Muscle layer of duodenum (tissue), 2 donors: ENCODE results near the gene TNFSF13.

Source experiments
- H3K27ac ChIP-seq: one replicate; pipeline ENCODE4 v1.7.0; 2013; ENCODE audit warnings: mild to moderate bottlenecking, low read length
- H3K27me3 ChIP-seq: one replicate; pipeline ENCODE4 v1.7.0; 2013; ENCODE audit warnings: low read depth, mild to moderate bottlenecking, control low read depth, low read length
- H3K36me3 ChIP-seq, 2 donors: one replicate each; pipeline ENCODE4 v1.7.0; 2013; ENCODE audit warnings: low read length in 2 of 2, control low read depth in 1 of 2, mild to moderate bottlenecking in 1 of 2; ENCODE audit not compliant: insufficient read depth in 2 of 2, control insufficient read depth in 1 of 2
- H3K4me1 ChIP-seq, 2 donors: one replicate each; pipeline ENCODE4 v1.7.0; 2013; ENCODE audit warnings: low read length in 2 of 2, mild to moderate bottlenecking in 2 of 2, control low read depth in 1 of 2, moderate library complexity in 1 of 2; ENCODE audit not compliant: insufficient read depth in 2 of 2, control insufficient read depth in 1 of 2
- H3K4me3 ChIP-seq, 2 donors: one replicate each; pipeline ENCODE4 v1.7.0; 2013; ENCODE audit warnings: low read length in 2 of 2, low read depth in 1 of 2, mild to moderate bottlenecking in 1 of 2
- H3K9me3 ChIP-seq, 2 donors: one replicate each; pipeline ENCODE4 v1.7.0; 2013; ENCODE audit warnings: low read length in 2 of 2, control low read depth in 1 of 2, mild to moderate bottlenecking in 1 of 2; ENCODE audit not compliant: control insufficient read depth in 1 of 2
- donor health status: healthy.

The TNFSF13 gene

GRCh38 chr17:7530023-7530900 is 28.3 kb upstream of the TNFSF13 start:
- no peak overlapping the region for H3K27ac ChIP-seq
- no peaks in the 10 kb centered on the region for H3K27me3 ChIP-seq
- H3K36me3 ChIP-seq: no peaks in the 10 kb centered on the region
- peaks cover 0 to 6% of the 10 kb centered on the region in 2 donors for H3K9me3 ChIP-seq
- no peaks in the 10 kb centered on the region for H3K4me1 ChIP-seq
- no peak overlapping the region for H3K4me3 ChIP-seq

DNA sequence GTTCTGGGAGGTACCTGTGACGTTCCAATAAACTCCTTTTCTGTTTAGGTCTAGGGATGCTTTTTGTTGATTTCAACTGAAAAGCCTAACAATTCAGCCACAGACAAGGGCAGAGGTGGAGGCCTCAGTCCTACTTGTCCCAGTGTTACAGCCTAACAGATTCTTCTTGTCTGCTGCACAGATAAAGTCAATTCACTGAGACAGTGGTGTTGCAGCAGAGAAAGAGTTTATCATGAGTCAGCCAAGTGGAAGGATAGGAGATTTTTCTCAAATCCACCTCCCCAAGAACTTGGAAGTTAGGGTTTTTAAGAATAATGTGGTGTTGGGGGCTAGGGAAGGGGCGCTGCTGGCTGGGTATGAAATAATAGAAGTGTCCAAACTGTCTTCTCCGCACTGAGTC is 20.5 kb upstream of the TNFSF13 start:
- H3K36me3 ChIP-seq: no peaks in the 10 kb centered on the region
- H3K4me3 ChIP-seq: no peak overlapping the region
- no peaks in the 10 kb centered on the region for H3K27me3 ChIP-seq
- peaks cover 7 to 11% of the 10 kb centered on the region in 2 donors for H3K9me3 ChIP-seq
- no peak overlapping the region for H3K27ac ChIP-seq
- H3K4me1 ChIP-seq: no peaks in the 10 kb centered on the region

DNA sequence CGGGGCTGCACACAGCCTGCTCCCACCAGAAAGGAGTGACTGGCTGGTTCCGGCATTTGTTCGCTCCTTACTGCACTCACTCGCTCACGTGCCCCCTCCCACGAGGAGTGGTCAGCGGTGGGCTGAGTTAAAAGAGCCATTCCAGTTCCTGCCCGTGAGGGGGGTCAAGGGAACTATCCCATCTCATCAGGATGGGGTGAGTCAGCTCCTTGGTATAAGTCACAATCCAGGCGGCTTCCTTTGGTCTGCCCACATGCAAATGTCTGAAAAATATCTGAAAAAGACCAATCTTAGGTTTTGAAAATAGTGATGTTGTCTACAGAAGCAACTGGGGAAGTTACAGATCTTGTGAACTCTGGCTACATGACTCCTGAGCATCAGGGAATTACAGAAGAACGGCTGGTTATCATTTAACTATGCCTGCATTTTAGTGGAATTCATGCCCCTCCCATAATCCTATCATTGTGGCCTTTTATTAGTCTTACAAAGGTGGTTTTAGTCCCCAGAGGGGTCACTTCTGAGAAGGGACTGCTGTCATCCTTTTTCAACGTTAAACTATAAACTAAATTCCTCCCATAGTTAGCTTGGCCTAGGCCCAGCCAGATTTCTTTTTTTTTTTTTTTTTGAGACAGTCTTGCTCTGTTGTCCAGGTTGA is 19.5 kb upstream of the TNFSF13 start:
- Histone ChIP-seq H3K9me3 (peaks cover 7 to 11% of the 10 kb centered on the region in 2 donors), H3K4me3 (no peak overlapping the region), H3K4me1 (no peaks in the 10 kb centered on the region), H3K27me3 (no peaks in the 10 kb centered on the region), H3K27ac (no peak overlapping the region), H3K36me3 (no peaks in the 10 kb centered on the region)

DNA sequence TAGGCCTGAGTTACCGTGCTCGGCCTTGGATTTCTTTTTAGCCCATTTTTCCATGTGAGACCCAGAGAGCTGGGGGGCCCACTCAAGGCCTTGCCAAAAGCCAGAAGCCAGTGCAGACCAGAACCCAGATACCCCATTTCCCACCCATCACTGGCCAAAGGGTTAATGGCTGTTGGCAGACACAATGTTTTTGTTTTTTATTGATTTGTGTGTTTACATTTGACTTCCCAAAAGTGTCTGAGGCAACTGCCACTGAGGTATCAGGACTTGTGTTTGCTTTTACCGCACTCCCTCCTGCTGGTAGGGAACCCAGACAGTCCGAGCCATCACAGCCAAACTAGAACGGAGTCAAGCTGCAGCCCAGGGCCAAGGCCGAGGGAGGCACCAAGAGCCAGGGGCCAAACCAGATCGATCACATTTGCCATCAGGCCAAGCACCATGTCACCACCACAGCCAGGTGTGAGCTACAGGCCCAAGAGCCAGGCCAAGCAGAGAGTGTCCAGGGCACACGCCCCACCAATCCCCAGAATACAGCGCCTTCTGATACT is 17.4 kb upstream of the TNFSF13 start:
- H3K27me3 ChIP-seq: no peaks in the 10 kb centered on the region
- H3K27ac ChIP-seq: no peak overlapping the region
- H3K4me3 ChIP-seq: no peak overlapping the region
- H3K36me3 ChIP-seq: no peaks in the 10 kb centered on the region
- no peaks in the 10 kb centered on the region for H3K4me1 ChIP-seq
- peaks cover 7 to 11% of the 10 kb centered on the region in 2 donors for H3K9me3 ChIP-seq

GRCh38 chr17:7544911-7545310 is 13.6 kb upstream of the TNFSF13 start:
- Histone ChIP-seq H3K4me1 (peaks cover 0 to 12% of the 10 kb centered on the region in 2 donors), H3K27ac (no peak overlapping the region), H3K9me3 (no peaks in the 10 kb centered on the region), H3K4me3 (no peak overlapping the region), H3K36me3 (no peaks in the 10 kb centered on the region), H3K27me3 (no peaks in the 10 kb centered on the region)

DNA sequence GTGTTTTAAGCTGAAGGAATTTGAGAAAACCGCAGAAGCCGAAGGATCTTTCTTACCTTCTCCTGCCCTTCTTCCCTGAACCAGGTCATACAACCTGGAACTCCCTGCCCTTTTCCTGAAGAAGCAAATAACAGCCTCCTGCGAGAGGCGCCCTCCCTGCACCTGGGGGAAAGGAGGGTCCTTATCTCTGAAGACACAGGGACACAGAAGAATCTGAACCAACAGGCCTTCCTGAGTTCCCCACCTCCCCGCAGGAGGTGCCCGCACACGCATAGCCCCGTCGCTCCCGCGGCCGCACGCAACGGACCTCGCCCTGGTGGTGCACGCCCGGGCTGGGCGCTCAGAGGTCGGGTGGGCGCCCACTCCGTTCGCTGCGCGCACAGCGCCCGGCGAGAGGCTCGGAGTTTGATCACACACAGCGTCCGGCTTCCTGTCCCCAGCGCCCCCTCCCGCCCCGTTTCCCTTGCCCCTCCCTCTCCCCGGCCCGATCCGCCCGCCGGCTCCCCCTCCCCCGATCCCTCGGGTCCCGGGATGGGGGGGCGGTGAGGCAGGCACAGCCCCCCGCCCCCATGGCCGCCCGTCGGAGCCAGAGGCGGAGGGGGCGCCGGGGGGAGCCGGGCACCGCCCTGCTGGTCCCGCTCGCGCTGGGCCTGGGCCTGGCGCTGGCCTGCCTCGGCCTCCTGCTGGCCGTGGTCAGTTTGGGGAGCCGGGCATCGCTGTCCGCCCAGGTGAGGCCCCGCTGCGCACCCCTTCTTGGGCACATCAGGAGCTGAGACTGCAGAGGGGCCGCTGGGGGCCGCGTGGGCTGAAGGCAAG is 9.8 kb upstream of the TNFSF13 start, which contains the start of gene TNFSF12:
TNFSF12 (plus strand) TSS at position 474 of the 816 bp plus-strand sequence; CDS start at position 570, 96 bp downstream.
- peaks cover 0 to 15% of the 10 kb centered on the region in 2 donors for H3K36me3 ChIP-seq
- peak within 1 kb of the TSS; percentile 87 to 91 for H3K4me3 ChIP-seq
- H3K27ac ChIP-seq: peak within 1 kb of the TSS; percentile 77
- H3K4me1 ChIP-seq: peaks cover 0 to 16% of the 10 kb centered on the region in 2 donors
- H3K9me3 ChIP-seq: no peaks in the 10 kb centered on the region
- no peaks in the 10 kb centered on the region for H3K27me3 ChIP-seq

DNA sequence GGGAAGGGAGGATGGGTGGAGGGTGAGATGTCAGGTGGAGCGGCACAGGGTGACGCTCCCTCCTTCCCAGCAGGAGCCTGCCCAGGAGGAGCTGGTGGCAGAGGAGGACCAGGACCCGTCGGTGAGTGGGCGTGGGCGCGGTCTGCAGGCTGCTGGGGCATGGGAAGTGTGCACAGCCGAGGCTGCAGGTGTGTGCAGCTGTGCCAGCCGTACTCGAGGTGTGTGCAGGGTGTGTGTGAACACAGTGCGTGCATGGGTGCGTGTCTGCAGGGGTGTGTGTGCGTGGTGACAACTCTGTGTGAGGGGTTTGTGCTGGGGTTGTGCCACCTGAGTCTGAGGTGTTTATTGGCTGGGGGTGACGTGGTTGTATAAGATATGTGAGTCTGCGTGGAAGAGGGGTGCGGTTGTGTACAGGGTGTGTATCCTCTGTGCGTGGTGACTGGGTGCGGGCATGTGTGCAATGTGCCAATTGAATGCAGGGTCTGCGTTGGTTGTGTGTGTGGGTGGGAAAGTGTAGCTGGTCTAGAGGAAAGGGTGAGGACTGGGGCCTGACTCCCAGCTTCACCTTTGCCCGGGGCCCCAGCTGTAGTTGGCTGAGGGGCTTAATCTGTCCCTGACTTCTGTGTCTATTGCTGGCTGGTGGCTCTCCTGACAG is 9.0 kb upstream of the TNFSF13 start:
- peaks cover 0 to 16% of the 10 kb centered on the region in 2 donors for H3K4me1 ChIP-seq
- H3K27me3 ChIP-seq: no peaks in the 10 kb centered on the region
- H3K9me3 ChIP-seq: no peaks in the 10 kb centered on the region
- peak overlapping the region; percentile 64 to 91 for H3K4me3 ChIP-seq
- H3K36me3 ChIP-seq: peaks cover 0 to 18% of the 10 kb centered on the region in 2 donors
- H3K27ac ChIP-seq: peak overlapping the region; percentile 77

DNA sequence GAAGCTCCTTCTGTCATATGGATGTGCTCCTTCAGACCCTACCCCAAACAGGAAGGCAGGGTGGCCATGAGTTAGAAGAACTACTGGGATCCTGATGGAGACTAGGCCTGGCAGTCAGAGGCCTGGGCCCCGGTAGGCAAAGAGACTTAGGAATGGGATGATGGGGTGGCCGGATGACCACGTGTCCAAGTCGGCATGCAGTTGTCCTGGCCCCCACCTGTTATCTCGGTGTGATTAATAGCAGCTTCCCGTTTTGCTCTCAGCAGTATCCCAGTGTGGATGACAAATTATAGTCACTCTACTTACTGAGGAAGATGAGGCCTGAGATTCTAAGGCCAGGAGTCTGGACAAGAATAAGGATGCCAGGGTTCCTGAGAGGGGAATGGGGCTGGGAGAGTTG is 8.2 kb upstream of the TNFSF13 start:
- Histone ChIP-seq H3K9me3 (no peaks in the 10 kb centered on the region), H3K4me3 (peak overlapping the region in 1 of 2 donors; percentile 91), H3K27me3 (no peaks in the 10 kb centered on the region), H3K4me1 (peaks cover 0 to 16% of the 10 kb centered on the region in 2 donors), H3K36me3 (peaks cover 0 to 18% of the 10 kb centered on the region in 2 donors), H3K27ac (peak overlapping the region; percentile 77)

DNA sequence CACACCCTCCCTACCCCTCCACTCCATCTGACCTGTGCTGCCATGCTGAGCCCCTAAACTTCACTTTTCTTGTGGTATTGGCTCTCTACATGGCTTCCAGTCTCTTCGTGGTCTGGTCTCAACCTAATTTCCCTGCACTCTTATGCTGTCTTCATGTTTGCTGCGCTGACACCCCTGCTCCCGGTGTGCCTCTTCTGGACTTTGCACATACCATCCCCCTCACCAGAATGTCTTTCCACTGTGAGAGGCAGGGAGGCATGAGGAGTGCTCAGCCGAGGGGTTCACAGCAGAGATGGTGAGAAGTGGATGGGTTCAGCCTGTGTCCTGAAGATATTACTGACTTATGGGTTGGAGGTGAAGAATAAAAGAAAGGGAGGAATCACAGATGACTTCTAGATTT is 7.2 kb upstream of the TNFSF13 start:
- no peak overlapping the region for H3K27ac ChIP-seq

DNA sequence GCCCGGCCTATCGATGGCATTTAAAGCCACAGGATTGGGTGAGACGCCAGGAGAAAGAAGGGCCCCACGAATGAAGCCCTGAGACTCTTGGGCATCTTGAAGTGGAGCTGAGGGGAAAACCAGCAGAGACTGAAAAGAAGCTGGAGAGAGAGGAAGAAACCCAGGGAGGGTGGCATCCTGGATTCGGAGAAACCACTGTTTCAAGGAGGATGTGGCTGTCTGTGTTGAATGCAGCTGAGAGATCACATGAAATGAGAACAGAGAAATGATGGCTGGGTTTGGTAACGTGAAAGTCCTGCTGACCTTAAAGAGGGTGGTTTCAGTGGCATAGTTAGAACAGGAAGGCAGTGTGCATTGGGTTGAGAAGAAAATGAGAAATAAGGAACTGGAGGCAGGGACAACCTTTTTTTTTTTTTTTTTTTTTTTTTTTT is 5.9 kb upstream of the TNFSF13 start:
- H3K27ac ChIP-seq: no peak overlapping the region
- H3K27me3 ChIP-seq: no peaks in the 10 kb centered on the region
- H3K4me3 ChIP-seq: no peak overlapping the region
- peaks cover 3 to 23% of the 10 kb centered on the region in 2 donors for H3K4me1 ChIP-seq
- peaks cover 0 to 18% of the 10 kb centered on the region in 2 donors for H3K36me3 ChIP-seq
- no peaks in the 10 kb centered on the region for H3K9me3 ChIP-seq

More for the DNA sequence above, 7.2 kb upstream of the TNFSF13 start:
- Histone ChIP-seq H3K27me3 (no peaks in the 10 kb centered on the region), H3K4me3 (no peak overlapping the region), H3K36me3 (peaks cover 0 to 18% of the 10 kb centered on the region in 2 donors), H3K9me3 (no peaks in the 10 kb centered on the region), H3K4me1 (peaks cover 0 to 16% of the 10 kb centered on the region in 2 donors)
